Activated T-cell treated with anti-CD3 and anti-CD28 coated beads, Interleukin-2, amount 50 U/mL, for 4 hours (primary cell): ENCODE results near the gene LECT2. TPM values are rescaled to one million over a fixed set of nuclear protein-coding genes. Genes with fewer than 3 reads are reported as not detected.

Source experiments
- ATAC-seq, 2 donors: fragments of 200-7000 bp; cut with Tn5 transposase; one replicate each; pipeline ENCODE4 v1.10.0; 2021
- DNase-seq: peaks from one replicate; pipeline ENCODE4 v3.0.0-alpha.2; 2020
- H3K27me3 Mint-ChIP-seq: one replicate; pipeline ENCODE4 v1.8.0; 2021; ENCODE audit warnings: low read depth, mixed read lengths
- H3K36me3 Mint-ChIP-seq: one replicate; pipeline ENCODE4 v1.8.0; 2022; ENCODE audit warnings: mixed read lengths; ENCODE audit not compliant: insufficient read depth
- H3K4me1 Mint-ChIP-seq: one replicate; pipeline ENCODE4 v1.8.0; 2021; ENCODE audit warnings: low read depth, mixed read lengths
- H3K4me3 Mint-ChIP-seq: one replicate; pipeline ENCODE4 v1.8.0; 2021; ENCODE audit warnings: mild to moderate bottlenecking, moderate library complexity, mixed read lengths
- H3K9me3 Mint-ChIP-seq: one replicate; pipeline ENCODE4 v1.8.0; 2021; ENCODE audit warnings: mixed read lengths
- total RNA-seq, 3 donors: library from RNA; stranded (reverse); gene quantifications; one replicate each; pipeline ENCODE4 v1.2.1, GENCODE V29; 2021

The LECT2 gene
- total RNA-seq, 3 donors from 2014 or later, result not detected

DNA sequence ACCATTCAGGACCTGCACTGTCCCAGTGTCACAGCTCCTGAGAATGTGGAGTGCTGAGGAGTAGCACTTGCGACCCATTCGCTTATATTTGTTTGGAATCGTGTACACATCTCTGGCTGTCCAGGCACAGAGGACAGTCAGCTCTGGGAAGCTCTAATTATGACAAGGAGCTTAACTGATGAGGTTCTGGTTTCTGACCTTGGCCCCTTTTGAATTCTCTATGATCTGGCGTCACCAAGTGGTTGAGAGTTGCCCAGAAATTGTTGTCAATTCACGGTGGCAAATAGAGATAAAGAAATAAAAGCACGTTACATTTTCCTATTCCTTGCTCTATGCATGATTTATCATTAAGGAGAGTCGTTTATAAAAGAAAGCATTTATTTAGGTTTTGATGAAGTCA is 34.9 kb upstream of the LECT2 start:
- H3K36me3 Mint-ChIP-seq, result no peaks in the 10 kb centered on the region
- H3K9me3 Mint-ChIP-seq, result no peaks in the 10 kb centered on the region
- peaks cover 18% of the 10 kb centered on the region for H3K27me3 Mint-ChIP-seq
- no peak overlapping the region for H3K4me3 Mint-ChIP-seq
- DNase-seq, result no peak
- ATAC-seq, result no peak
- no peaks in the 10 kb centered on the region for H3K4me1 Mint-ChIP-seq

DNA sequence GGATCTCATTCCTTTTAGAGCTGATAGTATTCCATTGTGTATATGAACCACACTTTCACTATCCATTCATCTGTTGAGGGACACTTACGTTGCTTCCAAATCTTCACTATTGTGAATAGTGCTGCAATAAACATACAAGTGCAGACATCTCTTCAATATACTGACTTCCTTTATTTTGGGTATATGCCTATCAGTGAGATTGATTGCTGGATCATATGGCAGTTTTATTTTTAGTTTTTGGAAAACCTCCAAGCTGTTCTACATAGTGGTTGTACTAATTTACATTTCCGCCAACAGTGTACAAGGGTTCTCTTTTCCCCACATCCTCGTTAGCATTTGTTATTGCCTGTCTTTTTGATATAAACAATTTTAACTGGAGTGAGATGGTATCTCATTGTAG is 33.8 kb upstream of the LECT2 start:
- Mint-ChIP-seq H3K36me3 (no peaks in the 10 kb centered on the region), H3K4me3 (no peak overlapping the region), H3K27me3 (peaks cover 18% of the 10 kb centered on the region), H3K9me3 (no peaks in the 10 kb centered on the region), H3K4me1 (no peaks in the 10 kb centered on the region)
- DNase-seq (no peak), ATAC-seq (no peak)

DNA sequence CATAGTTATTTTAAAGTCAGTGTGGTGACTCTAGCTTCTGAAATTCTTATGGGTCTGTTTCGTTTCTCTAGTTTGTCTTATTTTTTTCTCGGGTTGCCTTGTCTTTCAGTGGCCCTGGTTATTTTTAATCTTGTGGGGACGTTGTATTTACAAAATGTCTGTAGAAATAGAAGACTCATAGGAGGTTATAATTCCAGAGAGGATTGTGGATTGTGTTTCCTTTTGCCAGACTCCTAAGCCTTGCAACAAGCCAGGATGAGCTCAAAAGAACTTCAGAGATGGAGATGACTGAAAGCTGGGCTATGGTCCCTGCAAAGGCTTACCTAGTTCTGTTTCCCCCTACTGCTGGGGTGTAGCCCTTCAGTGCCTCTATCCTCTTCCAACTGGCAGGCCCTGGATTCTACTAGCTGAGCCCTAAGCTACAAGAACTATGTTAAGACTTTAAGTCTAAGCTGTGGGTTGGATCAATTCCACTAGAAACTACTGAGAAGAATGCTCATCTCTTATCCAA is 32.2 kb upstream of the LECT2 start:
- DNase-seq (no peak), ATAC-seq (no peak)
- H3K4me1 Mint-ChIP-seq, result no peaks in the 10 kb centered on the region
- H3K36me3 Mint-ChIP-seq, result no peaks in the 10 kb centered on the region
- H3K9me3 Mint-ChIP-seq, result no peaks in the 10 kb centered on the region
- no peak overlapping the region for H3K4me3 Mint-ChIP-seq
- H3K27me3 Mint-ChIP-seq, result peaks cover 18% of the 10 kb centered on the region

DNA sequence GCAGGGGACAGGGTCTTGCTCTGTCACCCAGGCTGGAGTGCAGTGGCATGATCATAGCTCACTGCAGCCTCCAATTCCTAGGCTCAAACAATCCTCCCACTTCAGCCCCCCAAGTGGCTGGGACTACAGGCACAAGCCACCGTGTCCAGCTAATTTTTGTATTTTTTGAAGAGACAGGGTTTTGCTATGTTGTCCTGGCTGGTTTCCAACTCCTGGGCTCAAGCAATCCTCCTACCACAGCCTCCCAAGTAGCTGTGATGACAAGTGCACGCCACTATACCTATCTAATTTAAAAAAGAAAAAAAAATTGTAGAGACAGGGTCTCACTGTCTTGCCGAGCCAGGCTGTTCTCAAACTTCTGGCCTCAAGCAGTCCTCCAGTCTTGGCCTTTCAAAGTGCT is 31.6 kb upstream of the LECT2 start:
- Mint-ChIP-seq H3K4me1 (no peaks in the 10 kb centered on the region), H3K9me3 (no peaks in the 10 kb centered on the region), H3K27me3 (peaks cover 18% of the 10 kb centered on the region), H3K36me3 (no peaks in the 10 kb centered on the region), H3K4me3 (no peak overlapping the region)
- DNase-seq (no peak), ATAC-seq (no peak)

DNA sequence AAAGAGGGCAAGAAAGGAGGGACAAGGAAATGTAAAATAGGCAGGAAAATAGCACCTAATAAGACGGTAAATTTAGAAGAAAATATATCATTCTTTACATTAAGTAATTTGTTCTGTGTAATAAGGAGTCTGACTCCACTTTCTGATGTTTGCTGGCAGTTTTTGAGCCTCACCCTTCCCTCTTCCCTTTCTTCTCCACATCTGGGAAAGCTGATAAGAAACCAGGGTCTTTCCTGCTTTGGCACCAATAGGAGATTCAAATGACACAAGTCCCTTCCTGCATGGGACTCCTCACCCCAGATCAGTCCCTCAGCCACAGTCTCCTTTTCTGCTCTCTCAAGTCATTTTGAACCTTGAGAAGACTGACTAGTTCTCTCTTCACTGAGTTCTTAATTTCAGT is 31.2 kb upstream of the LECT2 start:
- ATAC-seq, result no peak
- H3K4me1 Mint-ChIP-seq, result no peaks in the 10 kb centered on the region
- H3K27me3 Mint-ChIP-seq, result peaks cover 18% of the 10 kb centered on the region
- H3K36me3 Mint-ChIP-seq, result no peaks in the 10 kb centered on the region
- no peaks in the 10 kb centered on the region for H3K9me3 Mint-ChIP-seq
- H3K4me3 Mint-ChIP-seq, result no peak overlapping the region
- DNase-seq, result no peak

DNA sequence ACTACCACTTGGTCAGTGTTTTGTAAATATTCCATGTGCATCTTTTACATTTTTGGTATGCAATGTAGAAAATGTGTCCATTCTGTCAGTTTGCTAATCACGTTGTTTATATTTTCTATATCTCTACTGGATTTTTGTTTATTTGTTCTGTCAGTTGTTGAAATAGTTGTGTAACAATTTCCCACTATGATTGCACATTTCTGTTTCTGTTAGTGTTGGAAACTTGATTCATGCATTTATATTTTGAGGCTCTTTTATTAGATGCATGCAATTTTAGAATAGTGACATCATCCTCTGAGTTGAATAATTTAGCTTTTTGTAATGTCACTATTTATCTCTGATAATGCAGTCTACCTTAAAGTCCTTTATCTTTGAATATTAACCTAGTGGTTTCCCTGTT is 25.8 kb upstream of the LECT2 start:
- no peak for ATAC-seq
- Mint-ChIP-seq H3K4me1 (no peaks in the 10 kb centered on the region), H3K36me3 (no peaks in the 10 kb centered on the region), H3K4me3 (no peak overlapping the region), H3K27me3 (peaks cover 18% of the 10 kb centered on the region), H3K9me3 (no peaks in the 10 kb centered on the region)
- DNase-seq, result no peak

DNA sequence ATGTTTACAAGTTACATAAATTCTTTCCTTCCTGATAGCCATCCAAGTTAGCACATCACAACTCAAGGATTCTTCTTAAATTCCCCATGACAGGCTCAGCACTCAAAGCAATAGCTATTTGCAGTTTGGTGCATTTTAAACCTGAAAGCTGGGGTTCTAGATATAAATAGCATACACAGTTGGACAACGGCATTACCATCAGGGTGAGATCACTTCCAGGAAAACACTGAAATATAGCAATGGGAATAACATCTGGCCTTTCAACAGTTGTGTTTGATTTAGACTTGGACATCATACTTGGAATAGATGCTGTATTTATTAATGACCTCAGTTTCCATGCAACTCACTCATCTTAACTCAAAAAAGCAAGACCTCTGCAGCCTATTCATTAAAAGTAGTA is 24.7 kb upstream of the LECT2 start:
- Mint-ChIP-seq H3K36me3 (no peaks in the 10 kb centered on the region), H3K4me1 (no peaks in the 10 kb centered on the region), H3K27me3 (peaks cover 25% of the 10 kb centered on the region), H3K4me3 (no peak overlapping the region), H3K9me3 (no peaks in the 10 kb centered on the region)
- ATAC-seq (no peak), DNase-seq (no peak)

DNA sequence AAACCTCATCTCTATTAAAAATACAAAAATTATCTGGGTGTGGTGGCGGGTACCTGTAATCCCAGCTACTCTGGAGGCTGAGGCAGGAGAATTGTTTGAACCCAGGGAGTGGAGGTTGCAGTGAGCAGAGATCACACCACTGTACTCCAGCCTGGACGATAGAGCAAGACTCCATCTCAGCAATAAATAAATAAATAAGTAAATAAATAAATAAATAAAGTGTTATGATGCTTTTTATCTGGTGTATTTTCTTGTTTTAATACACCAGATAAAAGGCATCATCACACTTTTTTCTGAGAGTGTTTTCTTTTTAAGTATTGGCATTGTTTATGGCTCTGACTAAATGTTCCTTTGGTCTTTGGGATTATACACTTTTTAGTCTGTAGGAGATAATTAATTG is 24.2 kb upstream of the LECT2 start:
- Mint-ChIP-seq H3K9me3 (no peaks in the 10 kb centered on the region), H3K4me1 (no peaks in the 10 kb centered on the region), H3K27me3 (peaks cover 26% of the 10 kb centered on the region), H3K36me3 (no peaks in the 10 kb centered on the region), H3K4me3 (no peak overlapping the region)
- no peak for DNase-seq
- ATAC-seq, result no peak

DNA sequence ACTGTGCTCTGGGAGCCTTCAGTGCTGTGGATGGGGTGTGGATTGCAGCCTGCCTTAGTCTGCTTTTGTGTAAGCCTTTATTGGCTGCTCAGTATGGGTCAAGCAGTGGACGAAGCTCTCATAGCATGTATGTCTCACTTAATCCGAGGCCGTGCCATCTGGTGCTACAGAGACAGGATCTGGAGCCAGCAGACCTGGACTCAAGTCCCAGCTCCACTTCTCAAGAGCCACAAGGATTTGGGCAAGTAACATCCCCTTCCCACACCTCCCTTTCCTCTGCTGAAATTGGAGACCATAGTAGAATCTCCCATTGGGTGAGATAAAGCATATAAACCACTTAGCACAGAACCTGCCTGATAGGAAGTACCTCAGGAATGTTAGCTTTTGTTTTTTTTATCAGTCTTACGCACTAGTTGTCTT is 23.4 kb upstream of the LECT2 start:
- Mint-ChIP-seq H3K9me3 (no peaks in the 10 kb centered on the region), H3K27me3 (peaks cover 33% of the 10 kb centered on the region), H3K4me1 (no peaks in the 10 kb centered on the region), H3K36me3 (no peaks in the 10 kb centered on the region), H3K4me3 (no peak overlapping the region)
- DNase-seq (no peak), ATAC-seq (no peak)

DNA sequence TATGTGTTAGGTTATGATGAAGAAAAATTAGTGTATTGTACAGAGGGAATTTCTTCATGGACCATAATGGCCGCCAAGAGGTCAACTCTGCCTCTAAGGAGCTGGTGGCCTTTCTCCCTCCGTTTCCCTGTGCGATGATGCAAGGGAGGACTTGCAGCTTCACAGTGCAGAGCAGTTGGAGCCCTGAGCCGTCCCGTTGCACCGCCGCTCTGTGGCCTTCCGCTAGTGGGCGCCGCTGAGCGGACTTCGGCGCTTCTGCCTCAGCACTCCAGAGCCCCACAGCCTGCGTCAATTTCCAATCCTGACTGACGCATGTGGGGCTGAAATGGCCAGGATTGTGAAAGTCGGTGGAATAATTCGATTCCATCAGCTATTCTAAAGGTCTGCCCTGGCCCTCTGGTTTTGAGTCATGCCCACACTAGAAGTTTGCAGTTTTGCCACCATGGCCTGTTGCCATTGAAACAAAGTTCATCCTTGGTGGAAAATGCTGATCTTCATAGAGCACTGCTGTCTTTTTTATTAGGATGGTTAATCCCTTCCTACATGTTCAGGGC is 22.7 kb upstream of the LECT2 start:
- Mint-ChIP-seq H3K4me1 (no peaks in the 10 kb centered on the region), H3K4me3 (no peak overlapping the region), H3K27me3 (peaks cover 40% of the 10 kb centered on the region), H3K36me3 (no peaks in the 10 kb centered on the region), H3K9me3 (no peaks in the 10 kb centered on the region)
- no peak for DNase-seq
- ATAC-seq, result peak in 1 of 2 donors; percentile 46

DNA sequence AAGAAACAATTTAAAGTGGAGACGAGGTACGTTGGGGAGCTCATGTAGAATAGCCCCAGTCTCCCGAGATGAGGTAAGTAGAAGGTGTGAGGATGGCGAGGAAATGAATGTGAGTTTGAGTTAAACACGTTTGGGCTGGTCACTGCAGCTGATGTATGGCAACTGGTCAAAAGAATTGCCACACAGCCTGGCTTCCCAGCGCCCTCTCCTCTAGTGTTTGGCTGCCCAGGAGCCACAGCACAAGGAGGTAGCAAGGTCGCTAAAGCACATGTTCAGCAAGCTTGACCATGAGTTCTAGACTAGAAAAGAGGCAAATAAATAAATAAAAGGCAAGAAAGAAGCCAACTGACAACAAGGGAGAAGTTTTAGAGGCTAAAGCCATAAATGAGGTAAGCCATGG is 21.4 kb upstream of the LECT2 start:
- Mint-ChIP-seq H3K36me3 (no peaks in the 10 kb centered on the region), H3K4me3 (no peak overlapping the region), H3K9me3 (peaks cover 6% of the 10 kb centered on the region), H3K4me1 (no peaks in the 10 kb centered on the region), H3K27me3 (peaks cover 44% of the 10 kb centered on the region)
- DNase-seq, result no peak
- no peak for ATAC-seq

DNA sequence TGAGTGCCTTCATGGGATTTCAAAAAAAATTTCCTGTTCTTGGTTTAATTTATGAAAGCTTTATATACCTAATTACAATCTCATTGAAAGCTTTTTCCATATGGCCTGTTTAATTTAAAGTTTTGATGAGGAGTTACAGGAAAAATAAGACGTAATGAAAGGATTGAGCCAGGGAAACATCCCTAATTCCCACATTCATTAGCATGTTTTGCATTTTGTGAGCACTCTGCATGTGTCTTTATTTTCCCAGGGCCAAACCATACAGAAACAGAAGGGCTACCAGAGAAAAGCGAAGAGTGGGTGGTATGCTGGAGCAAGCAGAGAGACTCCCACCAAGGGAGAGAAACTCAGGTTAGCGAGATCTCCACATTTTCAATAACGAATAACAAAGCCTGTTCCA is 20.3 kb upstream of the LECT2 start:
- H3K9me3 Mint-ChIP-seq, result peaks cover 16% of the 10 kb centered on the region
- no peak overlapping the region for H3K4me3 Mint-ChIP-seq
- ATAC-seq (no peak), DNase-seq (no peak)
- peaks cover 48% of the 10 kb centered on the region for H3K27me3 Mint-ChIP-seq
- H3K4me1 Mint-ChIP-seq, result no peaks in the 10 kb centered on the region
- H3K36me3 Mint-ChIP-seq, result no peaks in the 10 kb centered on the region

DNA sequence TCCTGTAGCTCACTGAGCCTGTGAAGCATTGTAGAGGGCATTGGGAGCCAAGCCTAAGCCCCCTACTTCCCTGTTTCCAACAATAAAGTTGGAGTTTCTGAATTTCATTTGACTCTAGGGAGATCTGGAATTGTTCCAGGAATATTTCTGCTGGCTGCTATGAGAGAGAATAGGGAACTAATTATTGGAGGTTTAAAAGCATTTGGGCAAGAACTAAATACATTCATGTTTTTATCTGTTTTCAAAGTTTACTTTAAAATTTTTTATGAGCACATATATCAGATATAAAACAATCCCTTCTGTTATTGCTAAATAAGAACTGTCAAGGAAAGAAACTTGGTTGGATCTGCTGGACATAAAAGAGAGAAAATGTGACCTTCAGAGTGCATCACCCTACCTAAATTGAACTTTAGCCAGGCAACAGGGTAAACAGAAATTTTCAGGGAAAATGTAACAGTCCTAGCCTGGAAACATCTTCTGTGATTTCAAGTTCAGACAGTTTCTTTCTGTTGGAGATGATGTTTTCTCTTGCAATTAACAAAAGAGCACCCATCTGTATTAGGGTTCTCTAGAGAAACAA is 19.3 kb upstream of the LECT2 start:
- Mint-ChIP-seq H3K36me3 (no peaks in the 10 kb centered on the region), H3K4me3 (no peak overlapping the region), H3K9me3 (peaks cover 16% of the 10 kb centered on the region), H3K27me3 (peaks cover 48% of the 10 kb centered on the region), H3K4me1 (no peaks in the 10 kb centered on the region)
- no peak for DNase-seq
- ATAC-seq, result no peak

DNA sequence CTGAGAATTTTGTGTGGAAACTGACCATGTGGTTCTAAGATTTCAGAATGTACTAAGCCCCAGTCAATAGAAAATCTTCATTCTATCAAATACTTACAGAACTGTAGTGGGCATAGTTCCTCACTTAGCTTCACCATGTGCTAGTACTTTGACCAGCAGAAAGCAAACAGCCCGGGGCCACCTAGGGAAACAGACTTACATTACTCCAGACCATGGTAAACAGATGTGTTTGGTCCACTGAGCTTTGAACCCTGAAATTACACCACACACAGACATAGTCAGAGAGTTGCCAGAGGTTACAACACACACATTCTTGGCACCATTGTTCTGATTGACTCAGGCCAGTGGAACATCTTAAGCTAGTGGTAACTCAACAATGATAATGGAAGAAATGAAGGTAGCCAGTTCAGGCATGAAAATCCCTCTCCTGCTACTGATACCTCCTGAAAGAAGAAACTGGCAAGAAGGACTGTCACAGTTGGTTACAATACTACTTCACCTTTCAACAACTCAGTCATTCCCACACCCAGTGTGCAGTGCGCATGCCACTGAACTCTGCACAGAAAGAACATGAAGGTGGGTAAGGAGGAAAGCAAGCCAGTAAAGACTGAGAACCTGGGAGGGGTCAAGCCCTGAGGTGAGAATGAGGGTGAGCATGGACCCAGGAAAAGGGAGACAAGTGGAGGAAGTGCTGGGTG is 18.7 kb upstream of the LECT2 start:
- no peak for ATAC-seq
- Mint-ChIP-seq H3K9me3 (peaks cover 18% of the 10 kb centered on the region), H3K4me1 (no peaks in the 10 kb centered on the region), H3K27me3 (peaks cover 48% of the 10 kb centered on the region), H3K4me3 (no peak overlapping the region), H3K36me3 (no peaks in the 10 kb centered on the region)
- DNase-seq, result no peak

DNA sequence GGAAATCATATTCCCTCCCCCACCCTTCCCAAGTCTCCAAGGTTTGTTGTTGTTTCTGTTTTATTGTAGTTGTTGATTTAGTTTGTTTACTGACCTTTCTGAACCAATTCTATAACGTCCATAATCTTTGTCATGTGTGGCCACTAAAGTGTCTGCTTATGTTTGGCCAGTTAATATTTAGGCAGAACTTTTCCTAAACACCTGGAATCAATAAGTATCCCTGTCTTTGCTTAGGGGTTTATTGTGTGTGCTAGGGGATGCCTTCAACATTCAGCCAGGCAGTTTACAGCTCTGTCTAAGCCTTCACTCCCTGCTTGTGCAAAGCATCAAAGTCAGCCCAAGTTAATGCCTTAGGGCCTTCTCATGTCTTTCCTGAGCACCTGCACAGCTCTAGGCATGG is 16.9 kb upstream of the LECT2 start:
- H3K27me3 Mint-ChIP-seq, result peaks cover 40% of the 10 kb centered on the region

More for the DNA sequence above, 16.9 kb upstream of the LECT2 start:
- Mint-ChIP-seq H3K9me3 (peaks cover 20% of the 10 kb centered on the region), H3K4me1 (no peaks in the 10 kb centered on the region), H3K36me3 (no peaks in the 10 kb centered on the region), H3K4me3 (no peak overlapping the region)
- no peak for DNase-seq
- no peak for ATAC-seq
